H1 (cell line): Measurements from ENCODE around the gene USB1. TPM values are rescaled to one million over a fixed set of nuclear protein-coding genes. Genes with fewer than 3 reads are reported as not detected.

Experiments
- CTCF ChIA-PET: fragments of 300-600 bp; sonication (Branson Sonifier 250); formaldehyde crosslinking; loops from one replicate; lab custom pipeline; 2021; ENCODE audit not compliant: partially characterized antibody; lab: Charles Lee
- POLR2A ChIA-PET: fragments of 300-600 bp; sonication (Branson Sonifier 250); formaldehyde crosslinking; loops from one replicate; lab custom pipeline; 2021; ENCODE audit warnings: inconsistent platforms; ENCODE audit not compliant: partially characterized antibody; lab: Charles Lee
- DNase-seq, 2 experiments: peaks; one replicate each; pipeline versions ENCODE4 v3.0.0 to v3.0.0-alpha.2; 2010 to 2022; ENCODE audit warnings: low spot score in 2 of 2, low read depth in 1 of 2, mixed read lengths in 1 of 2
- FAIRE-seq: peaks from 2 replicates; lab custom pipeline; 2011; peaks lifted over from hg19 to GRCh38; lab: Jason Lieb, UNC
- H2AFZ ChIP-seq: 2 replicates; pipeline ENCODE4 v1.8.1; 2012; ENCODE audit warnings: low read length, inconsistent platforms
- H2AK5ac ChIP-seq: 2 replicates; pipeline ENCODE4 v1.6.1; 2013; ENCODE audit warnings: low read depth, low read length
- H2BK120ac ChIP-seq: replicated peaks from 2 replicates; pipeline ENCODE3; 2013; ENCODE audit warnings: low read depth, low read length, inconsistent platforms
- H2BK12ac ChIP-seq: 2 replicates; pipeline ENCODE4 v1.6.1; 2013; ENCODE audit warnings: low read depth, low read length
- H2BK15ac ChIP-seq: 2 replicates; pipeline ENCODE4 v1.6.1; 2013; ENCODE audit warnings: low read length
- H2BK20ac ChIP-seq: 2 replicates; pipeline ENCODE4 v1.6.1; 2013; ENCODE audit warnings: low read length
- H2BK5ac ChIP-seq: 2 replicates; pipeline ENCODE4 v1.6.1; 2013; ENCODE audit warnings: low read depth, low read length
- H3K14ac ChIP-seq: 2 replicates; pipeline ENCODE4 v1.6.1; 2013; ENCODE audit warnings: inconsistent platforms; ENCODE audit not compliant: insufficient read length
- H3K18ac ChIP-seq: 2 replicates; pipeline ENCODE4 v1.6.1; 2013; ENCODE audit warnings: low read length; ENCODE audit errors: extremely low read depth
- H3K23ac ChIP-seq: 2 replicates; pipeline ENCODE4 v1.6.1; 2013; ENCODE audit warnings: inconsistent platforms; ENCODE audit not compliant: insufficient read length
- H3K23me2 ChIP-seq: 2 replicates; pipeline ENCODE4 v1.6.1; 2013; ENCODE audit warnings: low read depth, low read length
- H3K27ac ChIP-seq: 2 replicates; pipeline ENCODE4 v1.6.1; 2011; ENCODE audit warnings: low read depth, low read length, inconsistent platforms
- H3K27me3 ChIP-seq, 4 experiments: replicated peaks in 1 of 4; 1 replicate in 1 of 4; 2 replicates in 3 of 4; pipeline versions ENCODE4 v1.6.1 to v1.8.1; 2011 to 2013; ENCODE audit warnings: low read length in 3 of 4, mild to moderate bottlenecking in 3 of 4, inconsistent platforms in 2 of 4, mixed read lengths in 2 of 4, moderate library complexity in 1 of 4; ENCODE audit not compliant: control insufficient read depth in 3 of 4, insufficient read depth in 3 of 4; ENCODE audit errors: extremely low read depth in 1 of 4
- H3K36me3 ChIP-seq, 4 experiments: 2 replicates each; pipeline versions ENCODE4 v1.6.1 to v1.8.1; 2011 to 2013; ENCODE audit warnings: mild to moderate bottlenecking in 4 of 4, low read length in 3 of 4, moderate library complexity in 2 of 4, control low read depth in 1 of 4, inconsistent platforms in 1 of 4; ENCODE audit not compliant: insufficient read depth in 4 of 4, control insufficient read depth in 2 of 4
- H3K4ac ChIP-seq: replicated peaks from 2 replicates; pipeline ENCODE3; 2013; ENCODE audit warnings: low read length, low read depth, mixed read lengths, inconsistent platforms; ENCODE audit not compliant: insufficient read length
- H3K4me1 ChIP-seq, 4 experiments: replicated peaks in 1 of 4; 1 replicate in 1 of 4; 2 replicates in 3 of 4; pipeline versions ENCODE4 v1.6.1 to v1.8.1; 2011 to 2013; ENCODE audit warnings: low read length in 3 of 4, inconsistent platforms in 2 of 4, mixed read lengths in 1 of 4; ENCODE audit not compliant: insufficient read depth in 4 of 4, control insufficient read depth in 3 of 4
- H3K4me2 ChIP-seq, 2 experiments: 2 replicates each; pipeline versions ENCODE4 v1.6.1 to v1.8.1; 2011 to 2013; ENCODE audit warnings: low read depth in 2 of 2, low read length in 2 of 2, control low read depth in 1 of 2, inconsistent platforms in 1 of 2, mild to moderate bottlenecking in 1 of 2; ENCODE audit not compliant: insufficient read depth in 1 of 2
- H3K4me3 ChIP-seq, 4 experiments: fragments of 200-600, 300-600 bp in 1 of 4; sonication (generic), shearing (Covaris generic), sonication (Bioruptor Twin) in 1 of 4; 2 replicates each; pipeline versions ENCODE4 v1.5.1 to v1.8.1; 2011 to 2016; ENCODE audit warnings: low read length in 4 of 4, low read depth in 3 of 4, control low read depth in 2 of 4, inconsistent platforms in 2 of 4, mild to moderate bottlenecking in 2 of 4, mixed read lengths in 1 of 4, moderate library complexity in 1 of 4; ENCODE audit not compliant: insufficient read depth in 2 of 4; ENCODE audit errors: extremely low read depth in 1 of 4
- H3K56ac ChIP-seq: replicated peaks from 2 replicates; pipeline ENCODE3; 2013; ENCODE audit warnings: low read depth, mild to moderate bottlenecking, mixed read lengths, low read length, inconsistent platforms; ENCODE audit not compliant: insufficient read length
- H3K79me1 ChIP-seq: 2 replicates; pipeline ENCODE4 v1.6.1; 2013; ENCODE audit warnings: low read depth, low read length, control low read depth
- H3K79me2 ChIP-seq, 2 experiments: 2 replicates each; pipeline versions ENCODE4 v1.6.1 to v1.8.1; 2012 to 2013; ENCODE audit warnings: low read length in 2 of 2, mild to moderate bottlenecking in 2 of 2, inconsistent platforms in 1 of 2; ENCODE audit not compliant: insufficient read depth in 2 of 2, control insufficient read depth in 1 of 2
- H3K9ac ChIP-seq, 4 experiments: replicated peaks in 1 of 4; 1 replicate in 1 of 4; 2 replicates in 3 of 4; pipeline versions ENCODE4 v1.6.1 to v1.8.1; 2011 to 2013; ENCODE audit warnings: low read depth in 3 of 4, low read length in 3 of 4, control low read depth in 2 of 4, mild to moderate bottlenecking in 2 of 4, moderate library complexity in 2 of 4, inconsistent platforms in 1 of 4; ENCODE audit errors: extremely low read depth in 1 of 4
- H3K9me3 ChIP-seq, 2 experiments: 2 replicates each; pipeline versions ENCODE4 v1.6.1 to v1.8.1; 2012 to 2013; ENCODE audit warnings: mild to moderate bottlenecking in 2 of 2, moderate library complexity in 2 of 2, control low read depth in 1 of 2, inconsistent platforms in 1 of 2, low read depth in 1 of 2, low read length in 1 of 2, mixed read lengths in 1 of 2; ENCODE audit not compliant: insufficient read depth in 2 of 2
- H4K20me1 ChIP-seq, 2 experiments: replicated peaks in 1 of 2; 2 replicates each; pipeline versions ENCODE3 to v1.8.1; 2011 to 2013; ENCODE audit warnings: inconsistent platforms in 2 of 2, low read length in 2 of 2, mild to moderate bottlenecking in 1 of 2; ENCODE audit not compliant: insufficient read depth in 2 of 2, control insufficient read depth in 1 of 2
- H4K5ac ChIP-seq: 2 replicates; pipeline ENCODE4 v1.6.1; 2013; ENCODE audit warnings: low read length, low read depth, mixed read lengths, inconsistent platforms; ENCODE audit not compliant: insufficient read length
- H4K8ac ChIP-seq: 2 replicates; pipeline ENCODE4 v1.8.0; 2013; ENCODE audit warnings: mild to moderate bottlenecking, moderate library complexity, low read length, inconsistent platforms; ENCODE audit not compliant: insufficient read depth; ENCODE audit errors: extremely low read depth
- H4K91ac ChIP-seq: replicated peaks from 2 replicates; pipeline ENCODE3; 2013; ENCODE audit warnings: low read length, mixed read lengths, inconsistent platforms; ENCODE audit not compliant: insufficient read length
- CHD1 ChIP-seq: IDR thresholded peaks from 2 replicates; pipeline ENCODE4 v1.6.1; 2012; ENCODE audit warnings: low read depth, low read length, improper control_type of control experiment
- CTCF ChIP-seq, 3 experiments: IDR thresholded peaks; 1 replicate in 2 of 3; 2 replicates in 1 of 3; pipeline versions ENCODE4 v1.5.1 to v1.6.1; 2011; ENCODE audit warnings: low read length in 3 of 3, mild to moderate bottlenecking in 3 of 3, inconsistent platforms in 2 of 3, low read depth in 1 of 3, moderate library complexity in 1 of 3; ENCODE audit not compliant: insufficient read depth in 1 of 3; ENCODE audit errors: control extremely low read depth in 1 of 3
- FOSL1 ChIP-seq: IDR thresholded peaks from 2 replicates; pipeline ENCODE4 v1.6.1; 2011; ENCODE audit warnings: mild to moderate bottlenecking, low read depth, low read length, moderate library complexity; ENCODE audit not compliant: insufficient read depth
- JUN ChIP-seq: IDR thresholded peaks from 2 replicates; pipeline ENCODE4 v1.6.1; 2011; ENCODE audit warnings: low read depth, mild to moderate bottlenecking, improper control_type of control experiment, low read length
- MAFK ChIP-seq: IDR thresholded peaks from 2 replicates; pipeline ENCODE4 v1.6.1; 2012; ENCODE audit warnings: low read depth, mild to moderate bottlenecking, improper control_type of control experiment, low read length
- RFX5 ChIP-seq: IDR thresholded peaks from 2 replicates; pipeline ENCODE4 v1.6.1; 2011; ENCODE audit warnings: low read depth, low read length, improper control_type of control experiment, borderline replicate concordance
- SIX5 ChIP-seq: IDR thresholded peaks from 2 replicates; pipeline ENCODE4 v1.6.1; 2011; ENCODE audit warnings: mild to moderate bottlenecking, low read depth, low read length
- TAF1 ChIP-seq: IDR thresholded peaks from 2 replicates; pipeline ENCODE4 v1.6.1; 2011; ENCODE audit warnings: mild to moderate bottlenecking, low read depth, low read length
- YY1 ChIP-seq: IDR thresholded peaks from 2 replicates; pipeline ENCODE4 v1.6.1; 2011; ENCODE audit warnings: low read depth, mild to moderate bottlenecking, low read length
- ZNF274 ChIP-seq: IDR thresholded peaks from 2 replicates; pipeline ENCODE4 v1.7.0; 2012; ENCODE audit warnings: low read length, borderline replicate concordance; ENCODE audit errors: extremely low read depth
- WGBS, 2 experiments: shearing (Covaris generic) in 1 of 2; methylation state at CpG; one replicate each; pipeline versions ENCODE4 v1.1.6 to v1.1.7; 2013 to 2015; ENCODE audit warnings: low lambda C conversion rate in 2 of 2, mixed read lengths in 2 of 2, inconsistent platforms in 1 of 2, low coverage in 1 of 2, missing lambda C conversion rate in 1 of 2; ENCODE audit not compliant: insufficient replicate concordance in 2 of 2, insufficient coverage in 1 of 2, insufficient read length in 1 of 2; ENCODE audit errors: extremely low coverage in 1 of 2, missing lambda C conversion rate in 1 of 2; 5-methylcytosine and 5-hydroxymethylcytosine counted together
- polyA plus RNA-seq, 7 experiments: library from polyadenylated mRNA; depleted of rRNA in 3 of 7; stranded (reverse) in 5 of 7; unstranded in 2 of 7; fragments of >200 nt in 5 of 7; fragments of 200-250 nt in 2 of 7; gene quantifications; 1 replicate in 5 of 7; 2 replicates in 1 of 7; 4 replicates in 1 of 7; pipeline versions ENCODE4 v1.2.1 to v1.2.3, GENCODE V29; 2011 to 2013; ENCODE audit warnings: missing spikeins in 2 of 7, mixed read lengths in 2 of 7
- total RNA-seq: library from RNA; stranded (reverse); fragmentation: NEBNext Ultra II Directional; extraction: Animal tissue kit (Norgen Biotek cat#: 25700); gene quantifications from 2 replicates; pipeline ENCODE4 v1.2.1, GENCODE V29; 2021

USB1 gene
- total and polyA plus RNA-seq, 2 of the 8 experiments (the other 6 are each of a cell fraction or from before 2014, with no cell fraction given), result 65.4 to 75.9 TPM

- Histone ChIP-seq H3K27me3 (no peaks in the 10 kb centered on the region), H3K27ac (no peak overlapping the region), H2BK12ac (no peak overlapping the region), H3K56ac (no peak overlapping the region), H4K91ac (no peak overlapping the region), H3K9ac (no peak overlapping the region), H3K9me3 (no peaks in the 10 kb centered on the region), H2BK5ac (no peak overlapping the region), H4K8ac (no peak overlapping the region), H3K18ac (no peak overlapping the region), H4K5ac (no peak overlapping the region), H3K36me3 (no peaks in the 10 kb centered on the region), H3K79me2 (no peaks in the 10 kb centered on the region), H3K23ac (no peak overlapping the region), H3K4me1 (peaks cover 0 to 4% (median 1%) of the 10 kb centered on the region in 4 experiments; a peak in 4 of 7 replicates), H2AK5ac (no peak overlapping the region), H3K4ac (no peak overlapping the region), H4K20me1 (no peaks in the 10 kb centered on the region), H3K23me2 (no peaks in the 10 kb centered on the region), H2BK15ac (no peak overlapping the region), H2BK20ac (no peak overlapping the region), H2AFZ (no peak overlapping the region), H3K4me3 (no peak overlapping the region), H3K4me2 (no peak overlapping the region), H3K14ac (no peak overlapping the region), H3K79me1 (no peaks in the 10 kb centered on the region), H2BK120ac (no peak overlapping the region)
- FAIRE-seq, result no peak
- ChIA-PET POLR2A (interaction anchor here (1.4 to 1.7 kb wide), 2 partner anchors 28 to 76 kb away, joined by 3 to 4 read pairs; partner anchors contain the start of genes CFAP20 and MMP15), CTCF (interaction anchor here (0.6 to 2.9 kb wide), 7 partner anchors 14 to 72 kb away, joined by 3 to 13 read pairs (median 5); no protein-coding TSS in a partner anchor)
- TF ChIP-seq ZNF274 (no peak), MAFK (no peak), CTCF (IDR thresholded peaks at IDR 0.05; ENCODE audit: control extremely low read depth in 1 of 3, insufficient read depth in 1 of 3, low read depth in 1 of 3, low read length in 3 of 3) (no peak), TAF1 (no peak), RFX5 (no peak), JUN (no peak), FOSL1 (no peak), SIX5 (no peak), YY1 (no peak), CHD1 (no peak)
- DNase-seq, result no peak
- WGBS, 2 experiments, result 88% methylated on average over 5 of the region's 5 CpGs; no CpG with 5 or more reads in 1 of the 2 experiments
Measured at GRCh38 chr16:58053682-58054005, 52.4 kb downstream of the USB1 start.
